Keratinocyte (primary cell): ENCODE measurements around the gene RELL1. TPM values are rescaled to one million over a fixed set of nuclear protein-coding genes. Genes with fewer than 3 reads are reported as not detected.

Source experiments
- DNase-seq: peaks from one replicate; pipeline ENCODE4 v3.0.0-alpha.2; 2011; ENCODE audit warnings: low read depth, missing footprints, low spot score
- FAIRE-seq: peaks from 2 replicates; lab custom pipeline; 2011; peaks lifted over from hg19 to GRCh38; lab: Jason Lieb, UNC
- H2AFZ ChIP-seq: 2 replicates; pipeline ENCODE4 v1.6.0; 2012; ENCODE audit warnings: low read length, control low read depth, inconsistent platforms; ENCODE audit not compliant: control insufficient read depth
- H3K27ac ChIP-seq: 2 replicates; pipeline ENCODE4 v1.5.1; 2011; ENCODE audit warnings: low read length; ENCODE audit not compliant: control insufficient read depth, insufficient read depth
- H3K27me3 ChIP-seq: 3 replicates; pipeline ENCODE4 v1.6.0; 2011; ENCODE audit warnings: low read length; ENCODE audit not compliant: control insufficient read depth, insufficient read depth; ENCODE audit errors: extremely low read depth
- H3K36me3 ChIP-seq, 2 experiments: 2 replicates in 1 of 2; 3 replicates in 1 of 2; pipeline ENCODE4 v1.5.1; 2011; ENCODE audit warnings: low read length in 2 of 2, mild to moderate bottlenecking in 1 of 2; ENCODE audit not compliant: control insufficient read depth in 2 of 2, insufficient read depth in 2 of 2; ENCODE audit errors: extremely low read depth in 1 of 2
- H3K4me1 ChIP-seq: 3 replicates; pipeline ENCODE4 v1.5.1; 2011; ENCODE audit warnings: low read length; ENCODE audit not compliant: control insufficient read depth, insufficient read depth; ENCODE audit errors: extremely low read depth
- H3K4me2 ChIP-seq: 3 replicates; pipeline ENCODE4 v1.6.0; 2011; ENCODE audit warnings: low read depth, low read length; ENCODE audit not compliant: control insufficient read depth, insufficient read depth; ENCODE audit errors: extremely low read depth
- H3K4me3 ChIP-seq, 3 experiments: fragments of 200-600 bp in 1 of 3; sonication (generic) in 1 of 3; 2 replicates in 2 of 3; 3 replicates in 1 of 3; pipeline ENCODE4 v1.5.1; 2011 to 2016; ENCODE audit warnings: low read length in 3 of 3, mild to moderate bottlenecking in 3 of 3, control low read depth in 2 of 3, inconsistent platforms in 1 of 3, low read depth in 1 of 3, mixed read lengths in 1 of 3, mixed run types in 1 of 3, moderate library complexity in 1 of 3; ENCODE audit not compliant: control insufficient read depth in 2 of 3, insufficient read depth in 2 of 3; ENCODE audit errors: extremely low read depth in 1 of 3
- H3K79me2 ChIP-seq: 2 replicates; pipeline ENCODE4 v1.6.0; 2012; ENCODE audit warnings: low read length; ENCODE audit not compliant: control insufficient read depth, insufficient read depth
- H3K9ac ChIP-seq: 3 replicates; pipeline ENCODE4 v1.6.0; 2011; ENCODE audit warnings: low read length; ENCODE audit not compliant: control insufficient read depth, insufficient read depth; ENCODE audit errors: extremely low read depth
- H3K9me1 ChIP-seq: 3 replicates; pipeline ENCODE4 v1.6.0; 2011; ENCODE audit warnings: low read length; ENCODE audit not compliant: control insufficient read depth, insufficient read depth; ENCODE audit errors: extremely low read depth
- H3K9me3 ChIP-seq: 2 replicates; pipeline ENCODE4 v1.5.1; 2012; ENCODE audit warnings: low read depth, low read length; ENCODE audit not compliant: control insufficient read depth
- H4K20me1 ChIP-seq: 3 replicates; pipeline ENCODE4 v1.6.0; 2011; ENCODE audit warnings: low read length; ENCODE audit not compliant: control insufficient read depth, insufficient read depth; ENCODE audit errors: extremely low read depth
- EZH2 ChIP-seq: IDR thresholded peaks from one replicate; pipeline ENCODE4 v1.6.1; 2012; ENCODE audit warnings: inconsistent platforms, mild to moderate bottlenecking, low read length, moderate library complexity
- dilution Hi-C: fragments of 300-500 bp; cut with MboI; formaldehyde crosslinking; loops from one replicate; pipeline ENCODE4 v1.7.0; 2020; ENCODE audit warnings: low sequenced_read_pairs; ENCODE audit not compliant: extremely low pct_ligation_motif_present
- polyA plus RNA-seq, 5 experiments: library from polyadenylated mRNA; depleted of rRNA in 3 of 5; stranded (reverse) in 3 of 5; stranded (forward) in 1 of 5; unstranded in 1 of 5; fragments of >200 nt; gene quantifications; 1 replicate in 1 of 5; 2 replicates in 3 of 5; 3 replicates in 1 of 5; pipeline versions ENCODE4 v1.2.1 to v1.2.3, GENCODE V29; 2011 to 2012; ENCODE audit warnings: missing spikeins in 2 of 5, low read depth in 1 of 5, low replicate concordance in 1 of 5
- TF ChIP-seq, protein P1 (sequence below), 3 experiments: IDR thresholded peaks in 1 of 3; conservative IDR thresholded peaks in 1 of 3; optimal IDR thresholded peaks in 1 of 3; 2 replicates in 2 of 3; 3 replicates in 1 of 3; pipeline versions ENCODE3 to v1.5.1; 2011; ENCODE audit warnings: low read length in 3 of 3, mild to moderate bottlenecking in 3 of 3, moderate library complexity in 2 of 3, control low read depth in 1 of 3, inconsistent platforms in 1 of 3; ENCODE audit not compliant: insufficient read depth in 2 of 3; ENCODE audit errors: extremely low read depth in 1 of 3

The RELL1 gene
- polyA plus RNA-seq, 1 donor (not counting 4 experiments of a cell fraction or from before 2014, with no cell fraction given), result 9.3 TPM

DNA sequence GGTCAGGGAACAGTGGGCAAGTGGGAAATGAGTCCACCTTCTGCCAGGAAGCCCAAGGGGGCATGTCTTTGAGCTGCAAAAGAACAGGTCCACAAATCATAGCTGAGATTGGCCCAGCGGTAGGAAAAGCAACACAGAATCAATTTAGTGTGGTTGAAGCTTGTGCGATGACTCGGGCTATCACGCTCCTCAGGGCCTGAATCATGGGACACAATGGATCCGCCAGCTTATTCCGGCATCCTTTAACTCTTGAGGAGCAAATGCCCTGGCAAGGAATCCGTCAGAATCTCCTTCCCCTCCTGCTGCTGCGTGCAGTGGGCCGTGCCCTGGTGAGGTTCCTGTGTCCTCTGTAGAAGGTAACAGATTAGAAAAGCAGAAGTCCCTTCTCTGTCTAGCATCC lies 98.0 kb downstream of the RELL1 start:
- H3K4me1 ChIP-seq, result no peaks in the 10 kb centered on the region
- H4K20me1 ChIP-seq, result no peaks in the 10 kb centered on the region
- no peak overlapping the region for H3K4me3 ChIP-seq
- H3K27me3 ChIP-seq, result no peaks in the 10 kb centered on the region
- TF ChIP-seq, protein P1, sequence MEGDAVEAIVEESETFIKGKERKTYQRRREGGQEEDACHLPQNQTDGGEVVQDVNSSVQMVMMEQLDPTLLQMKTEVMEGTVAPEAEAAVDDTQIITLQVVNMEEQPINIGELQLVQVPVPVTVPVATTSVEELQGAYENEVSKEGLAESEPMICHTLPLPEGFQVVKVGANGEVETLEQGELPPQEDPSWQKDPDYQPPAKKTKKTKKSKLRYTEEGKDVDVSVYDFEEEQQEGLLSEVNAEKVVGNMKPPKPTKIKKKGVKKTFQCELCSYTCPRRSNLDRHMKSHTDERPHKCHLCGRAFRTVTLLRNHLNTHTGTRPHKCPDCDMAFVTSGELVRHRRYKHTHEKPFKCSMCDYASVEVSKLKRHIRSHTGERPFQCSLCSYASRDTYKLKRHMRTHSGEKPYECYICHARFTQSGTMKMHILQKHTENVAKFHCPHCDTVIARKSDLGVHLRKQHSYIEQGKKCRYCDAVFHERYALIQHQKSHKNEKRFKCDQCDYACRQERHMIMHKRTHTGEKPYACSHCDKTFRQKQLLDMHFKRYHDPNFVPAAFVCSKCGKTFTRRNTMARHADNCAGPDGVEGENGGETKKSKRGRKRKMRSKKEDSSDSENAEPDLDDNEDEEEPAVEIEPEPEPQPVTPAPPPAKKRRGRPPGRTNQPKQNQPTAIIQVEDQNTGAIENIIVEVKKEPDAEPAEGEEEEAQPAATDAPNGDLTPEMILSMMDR (optimal IDR thresholded peaks at IDR 0.05 in 1 of 3, IDR thresholded peaks at IDR 0.05 in 1 of 3, conservative IDR thresholded peaks at IDR 0.05 in 1 of 3; ENCODE audit: extremely low read depth in 1 of 3, insufficient read depth in 2 of 3, low read length in 3 of 3), result no peak
- no peak for TF ChIP-seq EZH2
- H3K9me3 ChIP-seq, result no peaks in the 10 kb centered on the region
- dilution Hi-C loops, result no loop called here
- no peak overlapping the region for H3K27ac ChIP-seq
- H3K9me1 ChIP-seq, result no peaks in the 10 kb centered on the region
- H3K9ac ChIP-seq, result no peak overlapping the region
- no peaks in the 10 kb centered on the region for H3K79me2 ChIP-seq
- no peak overlapping the region for H3K4me2 ChIP-seq
- no peak for DNase-seq
- FAIRE-seq, result no peak
- no peaks in the 10 kb centered on the region for H3K36me3 ChIP-seq
- H2AFZ ChIP-seq, result no peak overlapping the region

DNA sequence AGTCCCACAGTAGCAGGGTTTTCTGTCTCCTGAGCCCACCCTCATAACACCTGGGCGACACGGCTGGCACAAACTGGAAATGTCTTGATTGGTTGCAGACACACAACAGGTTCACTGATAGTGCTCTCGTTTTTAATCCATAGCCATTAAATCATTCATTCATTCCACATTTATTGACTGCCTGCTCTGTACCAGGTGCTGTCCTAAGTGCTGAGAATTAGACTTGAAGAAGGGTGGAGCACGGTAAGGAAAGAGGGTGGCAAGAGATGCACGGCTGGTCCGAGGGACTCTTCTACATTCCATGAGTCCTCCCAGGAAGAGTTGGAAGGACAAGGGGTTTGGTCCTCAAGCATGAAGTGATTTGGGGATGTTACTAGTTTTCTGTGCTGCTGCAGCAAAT lies 100.0 kb downstream of the RELL1 start:
- no peak overlapping the region for H3K4me2 ChIP-seq
- H3K4me1 ChIP-seq, result no peaks in the 10 kb centered on the region
- no peak overlapping the region for H2AFZ ChIP-seq
- no peak for TF ChIP-seq EZH2
- TF ChIP-seq, protein P1 (optimal IDR thresholded peaks at IDR 0.05 in 1 of 3, IDR thresholded peaks at IDR 0.05 in 1 of 3, conservative IDR thresholded peaks at IDR 0.05 in 1 of 3; ENCODE audit: extremely low read depth in 1 of 3, insufficient read depth in 2 of 3, low read length in 3 of 3), result no peak
- H3K9me3 ChIP-seq, result no peaks in the 10 kb centered on the region
- no peak overlapping the region for H3K9ac ChIP-seq
- H3K27me3 ChIP-seq, result no peaks in the 10 kb centered on the region
- H3K27ac ChIP-seq, result no peak overlapping the region
- no peaks in the 10 kb centered on the region for H3K36me3 ChIP-seq
- H3K9me1 ChIP-seq, result no peaks in the 10 kb centered on the region
- no peaks in the 10 kb centered on the region for H3K79me2 ChIP-seq
- H3K4me3 ChIP-seq, result no peak overlapping the region
- DNase-seq, result no peak
- dilution Hi-C loops, result no loop called here
- no peak for FAIRE-seq
- H4K20me1 ChIP-seq, result no peaks in the 10 kb centered on the region
